MM.1S (cell line): ENCODE data around the gene ARSG.

Source experiments
- CTCF ChIP-seq: fragments of 300-600 bp; sonication (generic); IDR thresholded peaks from 2 replicates; pipeline ENCODE4 v1.5.1; 2016; ENCODE audit warnings: antibody characterized with exemption, low read length, mixed read lengths
- EZH2phosphoT487 ChIP-seq: fragments of 300-600 bp; sonication (generic); IDR thresholded peaks from 2 replicates; pipeline ENCODE4 v1.6.1; 2018; ENCODE audit warnings: antibody characterized with exemption, low read length

- TF ChIP-seq CTCF = no peak
- TF ChIP-seq EZH2phosphoT487 = no peak
Observed at GRCh38 chr17:68328676-68329075, 37.4 kb downstream of the ARSG start.
